Stimulated activated CD4-positive, alpha-beta T cell treated with anti-CD3 and anti-CD28 coated beads, Interleukin-4, amount 100 ng/mL, for 24 hours (primary cell): ENCODE measurements around the gene DPM1.
A peak's percentile ranks its signal among the peaks of the same experiment; 100 is the strongest.

Experiments used
- DNase-seq: peaks from one replicate; pipeline ENCODE4 v3.0.0-alpha.2; 2020

Gene DPM1

GRCh38 chr20:50957798-50958614 lies at the start of gene DPM1:
Gene DPM1, minus strand, starts transcription at chr20:50958532. Its CDS starts 9 bp downstream, at chr20:50958523.
- DNase-seq, result peak; percentile 91

GRCh38 chr20:51005214-51005613 lies 46.9 kb upstream of the DPM1 start:
- DNase-seq, result no peak

- no peak for DNase-seq
These were observed 46.4 kb upstream of the DPM1 start for GRCh38 chr20:51004781-51005180.

- DNase-seq, result no peak
These were observed 46.0 kb upstream of the DPM1 start for GRCh38 chr20:51004305-51004727.

GRCh38 chr20:51003753-51004152 lies 45.4 kb upstream of the DPM1 start:
- DNase-seq, result no peak

GRCh38 chr20:51002633-51003032 lies 44.3 kb upstream of the DPM1 start:
- no peak for DNase-seq

GRCh38 chr20:51001430-51002265 lies 43.3 kb upstream of the DPM1 start:
- no peak for DNase-seq

GRCh38 chr20:50999355-50999754 lies 41.0 kb upstream of the DPM1 start:
- DNase-seq, result no peak

- DNase-seq, result no peak
These were observed 38.9 kb upstream of the DPM1 start for GRCh38 chr20:50996901-50997865.

- DNase-seq, result no peak
These were observed 37.2 kb upstream of the DPM1 start for GRCh38 chr20:50995506-50995905.

- DNase-seq, result no peak
These were observed 35.5 kb upstream of the DPM1 start for GRCh38 chr20:50993876-50994275.

GRCh38 chr20:50992733-50993457 lies 34.6 kb upstream of the DPM1 start:
- DNase-seq, result peak; percentile 61

GRCh38 chr20:50992336-50992732 lies 34.0 kb upstream of the DPM1 start:
- DNase-seq, result no peak

- DNase-seq, result no peak
These were observed 32.7 kb upstream of the DPM1 start for GRCh38 chr20:50991076-50991475.

- peak; percentile 78 for DNase-seq
These were observed 29.3 kb upstream of the DPM1 start for GRCh38 chr20:50987493-50988210.

GRCh38 chr20:50983321-50983720 lies 25.0 kb upstream of the DPM1 start:
- DNase-seq, result no peak

- DNase-seq, result no peak
These were observed 24.0 kb upstream of the DPM1 start for GRCh38 chr20:50982363-50982762.

- DNase-seq, result no peak
These were observed 23.3 kb upstream of the DPM1 start for GRCh38 chr20:50981714-50982048.

GRCh38 chr20:50980851-50981713 lies 22.8 kb upstream of the DPM1 start:
- DNase-seq, result peak; percentile 76

- DNase-seq, result peak; percentile 54
These were observed 21.8 kb upstream of the DPM1 start for GRCh38 chr20:50980071-50980681.
